Mucosa of gallbladder (tissue), 1 donor: Measurements from ENCODE around the gene SPDYE2. TPM values are rescaled to one million over a fixed set of nuclear protein-coding genes. Genes with fewer than 3 reads are reported as not detected.
"Not testable (repeated sequence)": the region's sequence is repeated elsewhere in the genome, so short reads cannot be mapped to it uniquely, and the experiment has no call there.

Experiments used
- DNase-seq: peaks from one replicate; pipeline ENCODE4 v3.0.0-alpha.2; 2020; ENCODE audit warnings: low spot score
- total RNA-seq: library from RNA; stranded (reverse); gene quantifications from one replicate; pipeline ENCODE4 v1.2.1, GENCODE V29; 2021
- donor health status: DM: no; HTN: no; CAD: no.

The SPDYE2 gene
- total RNA-seq: not detected

DNA sequence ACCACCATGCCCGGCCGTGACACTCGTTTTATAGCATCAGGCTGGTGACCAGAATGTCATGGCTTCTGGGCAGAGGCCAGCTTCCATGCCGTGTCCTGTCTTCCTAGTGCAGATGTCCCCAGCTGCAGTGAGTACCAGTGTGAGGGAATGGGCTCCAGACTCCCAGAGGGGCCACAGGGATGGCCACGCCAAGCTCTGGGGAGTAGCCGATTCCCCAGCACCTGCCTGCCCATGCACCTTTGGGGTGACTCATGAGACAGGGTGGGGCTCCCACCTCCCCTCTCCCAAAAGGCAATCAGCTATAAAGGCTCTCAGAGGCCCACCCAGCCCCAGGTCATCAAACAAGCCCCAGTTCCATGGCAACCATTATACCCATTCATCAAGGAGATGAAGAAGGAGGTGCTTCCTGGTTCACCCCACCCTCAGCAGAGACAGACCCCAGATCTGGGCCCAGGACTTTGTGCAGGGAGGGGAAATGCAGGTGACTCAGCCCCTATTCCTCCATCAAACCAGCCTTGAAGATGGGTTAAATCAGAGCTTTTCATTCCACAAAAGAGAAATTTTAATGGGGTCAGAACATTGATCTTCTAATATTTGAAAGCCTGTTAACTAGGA lies at the start of gene SPDYE2:
Gene SPDYE2, plus strand, starts transcription at position 419 of the 615 bp plus-strand sequence. CDS start 2,030 bp downstream, outside the sequence.
- not testable (repeated sequence) for DNase-seq

GRCh38 chr7:102503141-102503540 lies 47.9 kb upstream of the SPDYE2 start:
- not testable (repeated sequence) for DNase-seq

DNA sequence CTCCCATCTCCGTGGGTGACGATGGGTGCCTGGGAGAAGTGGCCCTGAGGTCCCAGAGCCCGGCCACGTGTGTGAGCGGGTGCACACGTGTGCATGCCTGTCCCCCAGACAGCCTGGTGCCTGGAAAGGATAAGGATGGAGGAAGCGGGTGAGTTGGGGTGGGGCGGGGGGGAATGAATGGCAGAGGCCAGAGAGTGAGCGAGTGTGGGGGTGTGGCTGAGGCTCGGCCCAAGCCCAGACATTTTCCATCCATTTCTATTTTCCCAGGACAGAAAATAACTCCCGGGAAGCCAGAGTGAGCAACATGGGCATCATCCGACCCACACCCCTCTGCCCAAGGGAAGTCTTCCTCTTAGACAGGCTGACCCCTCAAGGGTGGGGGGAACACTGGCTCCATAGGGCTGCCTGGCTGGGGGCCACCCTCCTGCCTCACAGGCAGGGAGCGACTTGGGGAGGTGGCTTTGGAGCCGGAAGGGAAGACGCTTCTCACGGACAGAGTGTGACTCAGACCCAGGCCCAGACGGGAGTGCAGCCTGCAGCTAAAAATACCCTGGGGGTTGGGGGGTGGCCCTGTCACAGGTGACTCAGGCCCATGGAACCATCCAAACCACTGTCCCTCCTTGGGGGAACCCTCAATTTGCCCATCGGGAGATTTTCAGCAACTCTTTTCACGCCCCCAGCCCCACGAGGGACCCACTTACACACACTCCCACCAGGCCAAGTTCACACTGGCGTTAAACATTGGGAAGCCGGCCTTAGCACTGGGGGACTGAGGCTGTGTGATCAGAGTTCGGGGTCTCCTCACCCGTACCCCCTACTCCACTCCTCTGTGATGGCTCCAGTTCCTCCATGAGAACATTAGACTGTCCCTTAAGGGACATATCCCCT lies 45.5 kb upstream of the SPDYE2 start:
- DNase-seq: not testable (repeated sequence)

DNA sequence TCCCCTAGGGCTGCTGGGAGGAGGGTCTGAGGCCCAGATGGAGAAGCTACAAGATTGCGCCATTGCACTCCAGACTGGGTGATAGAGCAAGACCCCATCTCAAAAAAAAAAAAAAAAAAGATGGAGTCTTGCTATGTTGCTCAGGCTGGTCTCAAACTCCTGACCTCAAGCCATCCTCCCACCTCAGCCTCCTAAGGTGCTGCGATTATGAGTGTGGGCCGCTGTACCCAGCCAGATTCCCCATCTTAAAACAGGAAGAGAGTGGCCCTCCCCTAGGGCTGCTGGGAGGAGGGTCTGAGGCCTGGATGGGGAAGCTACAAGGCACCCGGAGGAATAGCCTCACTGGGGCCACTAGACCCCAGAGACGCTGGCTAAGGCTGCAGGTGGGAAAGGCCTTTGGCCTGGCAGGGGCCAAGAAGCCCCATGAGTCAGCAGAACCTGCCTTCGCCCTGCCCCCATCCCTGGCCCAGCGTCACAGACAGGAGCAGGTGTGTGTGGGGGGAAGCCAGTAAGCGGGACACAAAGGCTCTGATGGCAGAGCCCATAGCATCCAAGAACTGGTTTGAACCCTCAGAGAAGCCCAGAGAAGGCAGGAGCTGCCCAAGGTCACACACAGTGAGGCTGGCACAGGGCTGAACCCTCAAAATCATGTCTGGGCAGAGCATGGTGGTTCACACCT lies 43.5 kb upstream of the SPDYE2 start:
- DNase-seq: not testable (repeated sequence)

GRCh38 chr7:102510575-102510974 lies 40.5 kb upstream of the SPDYE2 start:
- DNase-seq: not testable (repeated sequence)

DNA sequence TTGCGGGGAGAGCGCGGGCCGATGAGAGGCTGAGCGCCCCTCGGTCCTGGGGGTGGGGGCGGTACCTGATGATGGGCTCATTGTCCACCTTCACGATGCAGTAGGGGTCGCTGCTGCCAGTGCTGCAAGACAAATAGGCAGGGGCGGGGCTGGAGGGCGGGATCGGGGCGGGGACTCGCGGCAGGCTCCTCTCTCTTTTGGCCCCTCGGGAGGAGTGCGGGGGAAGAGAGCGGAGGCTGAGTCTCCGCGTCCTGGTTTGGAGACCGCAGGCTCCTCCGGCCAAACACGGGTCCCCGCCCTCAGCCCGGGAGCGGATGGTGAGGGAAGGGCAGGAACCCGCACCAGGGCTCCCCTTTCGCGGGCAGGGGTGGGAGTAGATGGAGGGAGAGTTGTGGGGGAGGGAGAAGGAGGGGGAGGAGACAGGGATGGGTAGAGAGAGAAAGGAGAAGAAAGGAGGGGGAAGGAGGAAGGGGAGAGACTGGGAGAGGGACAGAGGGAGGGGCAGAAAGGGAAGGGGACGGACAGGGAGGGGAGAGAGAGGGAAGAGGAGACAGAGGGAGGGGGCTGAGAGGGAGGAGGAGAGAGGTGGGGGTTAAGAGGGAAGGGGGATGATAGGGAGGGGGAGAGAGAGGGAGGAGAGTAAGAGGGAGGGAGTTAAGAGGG lies 39.0 kb upstream of the SPDYE2 start:
- not testable (repeated sequence) for DNase-seq

- DNase-seq: peak; percentile 13
Observed at GRCh38 chr7:102512642-102513221, 38.3 kb upstream of the SPDYE2 start.

DNA sequence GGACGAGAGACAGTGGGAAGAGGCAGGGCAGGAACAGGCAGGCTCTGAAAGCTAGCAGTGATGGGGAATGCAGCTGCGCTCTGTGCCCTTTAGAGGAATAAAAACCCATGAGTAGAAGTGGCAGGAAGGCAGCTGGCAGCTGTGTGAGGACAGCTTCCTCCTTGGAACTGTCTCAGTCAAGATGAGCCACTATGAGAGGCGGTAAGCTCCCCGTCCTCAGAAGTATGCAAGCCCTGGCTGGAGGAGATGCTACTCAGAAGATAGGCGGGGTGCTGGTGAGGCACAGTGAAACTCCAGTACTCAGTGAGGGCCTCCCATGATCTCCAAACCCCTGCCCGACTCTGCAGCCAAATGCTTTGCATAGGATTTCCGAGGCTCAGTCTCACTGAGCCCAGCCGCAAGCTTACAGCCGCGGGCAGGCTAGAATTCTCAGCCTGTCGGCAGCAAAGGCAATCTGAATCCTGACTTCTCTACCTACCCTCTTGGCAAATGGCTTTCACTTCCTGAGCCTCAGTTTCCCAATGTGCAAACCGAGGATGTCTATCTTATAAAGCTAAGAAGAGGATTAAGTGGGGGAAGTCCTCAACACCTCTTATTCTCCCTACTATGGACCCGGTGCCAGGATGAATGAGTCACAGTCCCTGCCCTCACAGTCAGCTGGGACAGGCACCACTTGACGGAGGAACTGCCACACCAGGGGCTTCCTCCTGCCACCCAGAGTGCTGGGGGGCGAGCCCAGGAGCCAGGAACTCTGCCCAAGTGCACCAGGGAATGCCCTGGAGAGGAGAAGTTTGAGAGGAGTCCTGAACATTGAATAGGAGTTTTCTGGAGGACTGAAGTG lies 35.9 kb upstream of the SPDYE2 start:
- not testable (repeated sequence) for DNase-seq

DNA sequence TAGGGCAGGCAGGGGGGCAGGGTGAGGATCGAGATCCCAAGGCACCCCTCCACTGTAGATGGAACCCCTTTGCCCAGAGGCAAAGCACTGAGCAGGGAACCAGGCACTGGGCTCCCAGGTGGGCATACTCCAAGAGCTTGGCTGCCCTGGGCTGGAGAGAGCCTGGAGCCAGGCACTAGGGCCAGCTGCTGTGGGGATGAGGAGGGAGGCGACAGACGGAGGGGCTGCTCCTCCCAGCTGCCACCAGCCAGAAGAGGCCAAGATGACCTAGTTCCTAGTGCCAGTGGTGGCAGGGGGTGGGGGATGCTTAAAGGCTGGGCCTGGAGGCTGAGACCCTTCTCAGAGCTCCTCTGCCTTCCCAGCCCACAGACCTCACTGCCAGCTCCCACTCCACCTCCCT lies 35.1 kb upstream of the SPDYE2 start:
- not testable (repeated sequence) for DNase-seq

GRCh38 chr7:102516951-102517350 lies 34.1 kb upstream of the SPDYE2 start:
- DNase-seq: not testable (repeated sequence)

GRCh38 chr7:102517550-102518147 lies 33.4 kb upstream of the SPDYE2 start, which contains the start of gene RASA4B:
TSS of gene RASA4B (minus strand) at chr7:102517777. CDS start at chr7:102517710, 67 bp downstream.
- not testable (repeated sequence) for DNase-seq

GRCh38 chr7:102520797-102521196 lies 30.2 kb upstream of the SPDYE2 start:
- not testable (repeated sequence) for DNase-seq

DNA sequence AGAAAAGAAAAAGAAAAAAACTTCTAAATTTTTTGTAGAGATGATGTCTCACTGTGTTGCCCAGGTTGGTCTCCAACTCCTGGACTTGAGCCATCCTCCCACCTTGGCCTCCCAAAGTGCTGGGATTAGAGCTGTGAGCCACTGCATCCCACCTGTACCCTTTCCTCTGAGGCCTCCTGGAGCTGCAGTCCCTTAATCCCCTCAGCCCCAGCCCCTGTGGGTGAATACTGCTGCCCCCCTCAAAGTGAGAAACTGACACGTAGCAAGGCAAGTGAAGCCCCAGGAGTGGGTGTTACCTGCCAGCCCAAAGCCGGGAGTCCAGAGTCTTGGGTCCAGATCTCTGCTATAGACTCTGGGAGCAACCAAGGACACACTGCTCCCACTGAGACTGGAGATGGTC lies 26.2 kb upstream of the SPDYE2 start:
- DNase-seq: not testable (repeated sequence)

DNA sequence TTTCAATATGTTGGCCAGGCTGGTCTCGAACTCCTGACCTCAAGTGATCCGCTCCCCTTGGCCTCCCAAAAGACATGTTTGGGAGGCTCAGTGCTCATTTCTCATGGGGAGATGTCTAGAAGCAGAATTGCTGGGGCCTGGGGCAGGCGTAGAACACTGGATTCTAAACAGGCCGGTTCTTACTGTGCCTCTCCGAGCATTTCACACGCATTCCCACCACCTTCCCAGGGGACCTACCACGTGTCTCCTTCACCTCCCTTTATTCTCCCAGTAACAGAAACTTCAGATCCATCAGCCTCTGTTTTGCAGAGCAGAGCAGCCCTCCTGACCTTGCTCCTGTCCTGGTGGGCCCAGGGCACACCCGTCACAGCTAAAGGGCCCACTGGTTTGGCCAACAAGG lies 23.8 kb upstream of the SPDYE2 start:
- DNase-seq: not testable (repeated sequence)

DNA sequence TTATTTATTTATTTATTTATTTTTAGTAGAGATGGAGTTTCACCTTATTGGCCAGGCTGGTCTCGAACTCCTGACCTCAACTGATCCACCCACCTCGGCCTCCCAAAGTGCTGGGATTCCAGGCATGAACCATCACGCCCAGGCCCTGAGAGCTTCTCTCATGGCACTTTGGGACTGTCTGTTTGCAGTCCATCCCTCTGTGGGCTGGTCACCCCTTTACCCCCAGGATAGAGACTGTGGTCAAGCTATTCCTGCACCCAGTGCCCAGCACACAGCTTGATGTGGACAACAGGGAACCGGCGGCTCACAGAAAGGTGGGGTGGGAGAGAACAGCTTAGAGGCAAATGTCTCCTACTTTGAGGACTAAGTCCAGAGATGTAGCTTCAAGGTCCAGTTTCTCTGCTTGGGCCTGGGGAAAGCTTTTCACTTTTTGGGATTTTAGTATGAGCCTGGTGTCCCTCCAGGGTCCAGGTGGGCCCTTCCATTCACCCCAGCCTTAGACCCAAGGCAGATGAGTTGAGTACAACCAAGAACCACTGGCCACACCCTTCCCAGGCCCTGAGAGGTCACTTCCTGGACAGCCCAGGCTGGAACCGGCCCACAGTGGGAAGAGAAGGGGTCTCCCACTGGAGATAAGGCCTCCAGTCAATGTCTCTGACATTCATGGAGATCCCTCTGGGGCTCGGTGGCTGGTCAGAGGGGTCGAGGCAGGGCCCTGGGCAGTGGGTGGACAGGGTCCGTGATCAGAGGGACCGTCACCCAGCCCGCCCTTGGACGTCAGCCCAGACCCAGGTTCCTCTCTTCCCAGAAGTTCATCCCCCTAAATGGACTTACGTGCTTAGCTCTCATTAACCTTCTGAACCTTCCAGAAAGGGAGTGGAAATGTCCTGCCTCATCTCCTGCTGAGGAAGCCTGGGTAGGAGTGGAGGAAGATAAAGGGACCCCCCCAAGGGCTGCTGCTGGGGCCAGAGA lies 22.9 kb upstream of the SPDYE2 start:
- not testable (repeated sequence) for DNase-seq

DNA sequence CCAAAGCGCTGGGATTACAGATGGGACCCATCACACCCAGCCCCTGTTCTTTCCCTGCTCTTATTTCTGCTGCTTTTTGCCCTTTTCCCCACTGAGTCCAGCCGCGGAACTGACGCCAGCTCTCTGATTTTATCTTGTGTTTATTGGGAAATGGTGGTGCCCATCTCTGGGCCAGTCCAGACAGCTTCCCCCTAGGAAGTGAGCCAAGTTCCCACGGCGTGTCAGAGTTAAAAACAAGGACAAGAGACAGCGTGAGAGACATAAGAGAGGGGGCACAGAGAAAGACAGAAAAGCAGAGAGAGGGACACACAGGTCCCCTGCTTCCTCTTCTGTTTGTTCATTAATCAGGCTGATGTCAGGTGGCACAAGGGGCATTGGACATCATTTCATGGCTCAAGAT lies 19.4 kb upstream of the SPDYE2 start:
- not testable (repeated sequence) for DNase-seq

DNA sequence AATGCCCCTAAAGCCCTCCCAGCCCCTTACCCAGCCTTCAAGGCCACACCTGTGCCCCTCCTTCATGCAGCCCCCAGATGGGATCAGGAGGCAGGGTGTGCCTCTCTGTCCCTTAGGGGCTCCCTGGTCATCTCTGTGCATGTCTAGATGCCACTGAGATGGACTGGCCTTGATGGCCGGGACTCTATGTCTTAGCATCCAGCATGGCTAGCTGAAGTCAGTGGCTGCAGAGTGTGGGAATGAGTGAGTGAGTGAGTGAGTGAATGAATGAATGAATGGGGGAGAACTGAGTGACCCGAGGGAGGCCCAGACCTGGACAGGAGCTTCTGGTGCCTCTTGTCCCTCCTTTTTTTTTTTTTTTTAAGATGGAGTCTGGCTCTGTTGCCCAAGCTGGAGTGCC lies 18.9 kb upstream of the SPDYE2 start:
- DNase-seq: not testable (repeated sequence)

GRCh38 chr7:102535062-102535615 lies 15.9 kb upstream of the SPDYE2 start:
- DNase-seq: not testable (repeated sequence)
